GM20431 (cell line): Measurements from ENCODE around the gene SNTG2.

Source experiments
- in situ Hi-C: fragments of 300-500 bp; cut with MseI, MboI; formaldehyde crosslinking; loops from one replicate; pipeline ENCODE4 v1.15.0; 2020; ENCODE audit warnings: low sequenced_read_pairs; ENCODE audit not compliant: unreplicated experiment

Gene SNTG2

GRCh38 chr2:925711-926110 lies 24.9 kb upstream of the SNTG2 start:
- in situ Hi-C loops, result no loop called here

DNA sequence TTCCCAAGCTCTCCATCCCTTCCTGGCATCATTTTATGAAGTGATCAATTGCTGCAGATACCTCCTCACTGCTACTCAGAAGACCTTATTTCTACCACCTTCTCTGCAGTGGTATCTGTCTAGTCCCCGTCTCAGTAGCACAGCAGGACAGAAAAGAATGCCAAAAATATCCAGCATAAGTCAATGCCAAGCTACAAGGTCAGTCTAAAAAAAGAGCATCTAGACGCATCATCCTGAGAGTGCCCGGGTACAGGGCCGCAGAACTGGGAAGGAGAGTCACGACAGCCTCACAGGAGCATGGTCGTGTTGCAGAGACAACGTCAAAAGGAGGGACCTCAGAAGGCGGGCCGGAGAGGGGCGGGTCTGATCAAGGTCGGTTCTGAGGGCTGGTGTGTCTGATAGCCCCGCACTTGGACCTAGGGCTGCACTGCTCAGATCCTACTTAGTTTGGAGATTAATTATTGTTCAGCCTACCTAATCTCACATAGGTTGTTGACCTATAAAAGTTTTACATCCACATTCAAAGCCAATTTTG lies 24.3 kb upstream of the SNTG2 start:
- in situ Hi-C loops, result no loop called here

DNA sequence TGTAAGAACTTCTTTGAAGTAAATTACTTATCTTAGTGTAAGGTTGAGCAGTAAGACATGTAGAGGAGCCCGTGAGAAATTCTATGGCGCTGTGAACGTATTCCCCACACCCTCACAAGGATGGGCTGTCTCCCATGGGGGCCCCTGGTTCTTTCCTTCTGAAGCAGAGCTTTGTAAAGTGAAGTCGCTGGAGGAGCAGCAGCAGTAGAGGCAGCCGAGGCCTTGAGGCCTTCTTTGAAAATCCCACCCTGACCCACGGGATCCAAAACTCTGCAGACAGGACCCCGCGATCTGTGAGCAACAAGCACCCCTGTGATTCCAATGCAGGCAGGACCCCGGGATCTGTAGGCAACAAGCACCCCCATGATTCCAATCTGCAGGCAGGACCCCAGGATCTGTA lies 23.8 kb upstream of the SNTG2 start:
- in situ Hi-C loops, result no loop called here

DNA sequence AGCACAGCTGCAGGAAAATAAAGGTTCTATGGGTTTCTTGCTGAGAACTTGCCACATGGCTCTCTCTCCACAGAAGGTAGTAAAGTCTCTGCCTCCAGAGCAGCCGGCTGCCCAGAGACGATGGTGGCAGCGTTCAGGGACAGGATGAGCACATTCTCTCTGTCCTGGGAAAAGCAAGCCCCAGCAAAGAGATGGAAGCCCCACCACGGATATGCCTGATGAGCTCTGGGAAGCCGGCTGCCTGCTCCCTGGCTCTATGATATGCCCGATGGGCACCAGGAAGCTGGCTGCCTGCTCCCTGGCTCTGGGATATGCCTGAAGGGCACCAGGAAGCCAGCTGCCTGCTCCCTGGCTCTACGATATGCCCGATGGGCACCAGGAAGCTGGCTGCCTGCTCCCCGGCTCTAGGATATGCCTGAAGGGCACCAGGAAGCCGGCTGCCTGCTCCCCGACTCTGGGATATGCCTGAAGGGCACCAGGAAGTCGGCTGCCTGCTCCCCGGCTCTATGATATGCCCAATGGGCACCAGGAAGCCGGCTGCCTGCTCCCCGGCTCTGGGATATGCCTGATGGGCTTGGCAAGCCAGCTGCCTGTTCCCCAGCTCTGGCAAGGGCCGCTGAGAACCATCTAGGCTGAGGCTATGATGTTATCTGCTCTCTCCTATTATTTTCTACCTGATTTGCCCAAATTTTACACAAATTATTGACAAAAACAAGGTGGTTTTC lies 21.5 kb upstream of the SNTG2 start:
- in situ Hi-C loops, result no loop called here

DNA sequence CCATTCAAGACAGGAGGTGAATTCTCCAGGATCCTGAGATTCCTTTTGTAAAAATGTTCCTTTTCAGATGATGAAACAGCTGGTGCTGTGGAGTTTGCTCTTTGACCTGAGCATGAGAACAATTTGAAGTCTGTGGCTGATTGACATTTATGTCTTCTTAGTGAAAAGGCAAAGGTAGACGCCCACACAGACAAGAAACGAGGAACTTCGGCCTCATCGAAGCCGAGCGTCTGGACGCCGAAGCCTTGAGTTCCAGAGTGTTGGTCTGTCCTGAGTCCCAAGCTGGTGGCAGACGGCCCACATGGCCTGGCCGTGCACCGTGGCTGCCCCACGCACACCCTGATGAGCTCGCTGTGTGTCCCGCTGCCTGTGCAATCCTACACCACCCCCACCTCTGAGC lies 20.7 kb upstream of the SNTG2 start:
- in situ Hi-C loops, result no loop called here

- in situ Hi-C loops, result no loop called here
Observed at GRCh38 chr2:930935-931334, 19.7 kb upstream of the SNTG2 start.

GRCh38 chr2:932320-933115 lies 18.1 kb upstream of the SNTG2 start:
- in situ Hi-C loops, result no loop called here

- in situ Hi-C loops, result no loop called here
Observed at GRCh38 chr2:933734-934295, 16.8 kb upstream of the SNTG2 start.

DNA sequence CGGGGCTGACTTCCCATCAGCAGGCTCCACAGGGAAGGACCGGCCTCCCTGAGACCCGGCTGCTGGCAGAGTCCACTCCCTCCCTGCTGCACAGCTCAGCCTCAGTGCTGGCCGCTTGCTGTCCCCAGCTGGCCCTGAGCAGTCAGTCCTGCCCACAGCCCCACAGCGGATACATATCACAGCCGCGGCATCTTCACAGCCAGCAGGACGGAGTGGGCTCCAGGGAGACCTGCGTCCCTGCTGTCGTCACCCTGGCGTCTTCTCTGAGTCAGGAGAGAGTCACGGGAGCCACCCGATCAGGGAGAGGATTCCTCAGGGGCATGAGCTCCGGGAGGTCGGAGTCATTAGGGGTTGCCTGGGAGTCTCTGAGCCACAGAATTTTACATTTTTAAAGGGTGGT lies 13.1 kb upstream of the SNTG2 start:
- in situ Hi-C loops, result no loop called here

GRCh38 chr2:938181-939005 lies 12.3 kb upstream of the SNTG2 start:
- in situ Hi-C loops, result no loop called here

- in situ Hi-C loops, result no loop called here
Observed at GRCh38 chr2:939936-940601, 10.6 kb upstream of the SNTG2 start.

- in situ Hi-C loops, result no loop called here
Observed at GRCh38 chr2:941871-942270, 8.8 kb upstream of the SNTG2 start.

DNA sequence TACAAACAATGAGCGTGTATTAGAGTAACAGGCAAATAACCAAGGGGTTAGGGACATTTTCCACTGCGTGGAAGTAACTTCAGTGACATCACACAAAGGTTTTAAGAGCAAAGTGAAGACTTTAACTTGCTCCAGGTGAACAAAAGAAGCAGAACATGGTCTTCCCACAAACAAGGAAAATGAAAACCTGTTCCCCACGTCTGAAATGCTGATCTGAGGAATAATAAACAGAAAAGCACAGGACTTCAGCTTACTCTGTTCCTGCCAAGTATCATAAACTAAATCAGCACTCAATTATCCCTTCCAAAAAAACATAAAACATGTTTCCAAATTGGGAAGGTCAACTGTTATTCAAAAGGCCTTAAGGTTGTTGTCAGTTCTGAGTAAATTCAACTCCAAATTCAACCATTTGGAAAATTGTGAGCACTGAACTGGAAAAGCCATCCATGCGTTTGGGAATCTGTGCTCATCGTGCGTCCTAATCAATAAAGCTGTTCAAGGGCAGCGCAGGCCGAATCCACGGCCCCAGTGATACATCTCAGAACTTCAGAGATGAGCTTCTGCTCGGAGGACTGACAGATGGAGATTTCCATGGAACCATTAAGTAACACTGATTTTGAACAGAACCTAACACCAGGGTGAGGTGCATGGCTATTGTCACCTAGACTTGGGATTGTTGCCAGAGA lies 7.7 kb upstream of the SNTG2 start:
- in situ Hi-C loops, result no loop called here

DNA sequence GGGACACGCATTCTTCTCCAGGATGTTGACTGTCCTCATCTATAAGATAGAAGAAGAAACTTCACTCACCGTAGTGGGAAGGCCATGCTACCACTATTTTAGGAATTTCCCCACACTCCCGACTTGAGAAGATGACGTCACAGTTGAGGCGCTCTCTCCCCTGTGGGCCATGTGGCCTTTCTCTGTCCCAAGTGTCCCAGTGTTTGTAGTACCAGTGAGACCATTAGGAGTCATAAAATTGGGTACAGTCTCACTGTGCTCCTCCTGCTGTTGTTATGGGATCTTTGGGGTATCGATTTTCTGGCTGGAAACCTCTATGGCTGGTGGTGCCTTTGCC lies 7.2 kb upstream of the SNTG2 start:
- in situ Hi-C loops, result no loop called here

DNA sequence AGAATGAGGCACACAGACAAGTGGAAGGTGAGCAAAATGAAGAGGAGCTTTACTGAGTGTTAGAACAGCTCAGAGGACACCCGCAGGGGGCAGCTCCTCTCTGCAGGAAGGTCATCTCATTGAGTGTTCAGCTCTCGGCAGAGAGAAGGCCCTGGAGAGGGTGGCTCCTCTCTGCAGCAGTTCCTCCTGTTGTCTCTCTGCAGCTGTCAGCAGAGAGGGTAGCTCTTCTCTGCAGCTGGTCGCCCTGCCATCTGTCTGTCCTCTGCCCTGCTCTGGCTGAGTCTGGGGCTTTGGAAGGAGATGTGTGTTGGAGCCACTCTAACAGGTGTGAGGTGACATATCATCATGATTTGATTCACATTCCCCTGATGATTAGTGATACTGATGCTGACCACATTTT lies 6.8 kb upstream of the SNTG2 start:
- in situ Hi-C loops, result no loop called here

- in situ Hi-C loops, result no loop called here
Observed at GRCh38 chr2:944693-945092, 6.0 kb upstream of the SNTG2 start.

GRCh38 chr2:945104-945503 lies 5.5 kb upstream of the SNTG2 start:
- in situ Hi-C loops, result no loop called here

DNA sequence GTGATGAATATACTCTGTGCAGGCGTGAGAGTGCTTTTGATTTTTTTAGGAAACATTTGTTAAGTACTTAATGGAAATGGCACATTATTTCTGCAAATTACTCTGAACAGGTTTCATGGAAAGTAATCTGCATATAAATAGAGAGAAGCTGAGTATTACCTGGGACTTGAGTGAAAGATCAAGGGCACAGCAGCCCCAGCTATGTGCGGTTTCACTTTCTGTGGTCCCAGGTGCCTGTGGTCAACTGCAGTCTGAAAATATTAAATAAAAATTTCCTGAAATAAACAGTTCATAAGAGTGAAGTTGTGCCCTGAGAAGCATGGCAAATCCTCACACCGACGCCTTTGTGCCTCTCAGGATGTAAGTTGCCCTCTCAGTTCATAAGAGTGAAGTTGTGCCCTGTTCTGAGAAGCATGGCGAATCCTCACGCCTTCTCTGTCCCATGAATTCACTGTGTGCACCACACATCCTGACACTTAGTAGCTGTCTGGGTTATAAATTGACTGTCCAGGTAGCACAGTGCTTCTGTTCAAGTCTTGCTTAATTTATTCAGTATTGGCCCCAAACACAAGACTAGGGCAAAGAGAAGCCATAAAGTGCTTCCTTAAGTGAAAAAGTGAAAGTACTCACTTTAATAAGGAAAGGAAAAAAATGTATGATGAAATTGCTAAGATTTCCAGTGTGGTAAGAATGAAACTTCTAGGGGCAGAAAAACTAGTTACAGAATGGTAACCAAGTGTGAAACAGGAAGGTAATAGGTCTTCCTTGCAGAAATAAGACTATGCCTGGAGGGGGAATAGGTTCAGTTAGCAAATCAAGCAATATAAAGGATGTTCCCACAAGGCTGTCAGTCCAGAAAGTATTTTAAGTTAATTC lies 4.3 kb upstream of the SNTG2 start:
- in situ Hi-C loops, result no loop called here
